Osteocyte (in vitro differentiated cells): ENCODE measurements around the gene ELL. TPM values are rescaled to one million over a fixed set of nuclear protein-coding genes. Genes with fewer than 3 reads are reported as not detected.
A peak's percentile ranks its signal among the peaks of the same experiment; 100 is the strongest.
"Not testable (repeated sequence)": the region's sequence is repeated elsewhere in the genome, so short reads cannot be mapped to it uniquely, and the experiment has no call there.

Source experiments
- DNase-seq: peaks from one replicate; pipeline ENCODE4 v3.0.0; 2021; ENCODE audit warnings: mixed read lengths; ENCODE audit not compliant: unreplicated experiment; ENCODE audit errors: extremely low spot score
- H3K27ac Mint-ChIP-seq: one replicate; pipeline ENCODE4 v1.8.0; 2021; ENCODE audit warnings: mild to moderate bottlenecking, mixed read lengths; ENCODE audit not compliant: unreplicated experiment
- H3K27me3 Mint-ChIP-seq: one replicate; pipeline ENCODE4 v1.8.0; 2021; ENCODE audit warnings: mixed read lengths; ENCODE audit not compliant: unreplicated experiment
- H3K36me3 Mint-ChIP-seq: one replicate; pipeline ENCODE4 v1.8.0; 2021; ENCODE audit warnings: mixed read lengths; ENCODE audit not compliant: unreplicated experiment
- H3K4me1 Mint-ChIP-seq: one replicate; pipeline ENCODE4 v1.8.0; 2021; ENCODE audit warnings: mixed read lengths; ENCODE audit not compliant: unreplicated experiment
- H3K4me3 Mint-ChIP-seq: one replicate; pipeline ENCODE4 v1.8.0; 2021; ENCODE audit warnings: mild to moderate bottlenecking, moderate library complexity, mixed read lengths; ENCODE audit not compliant: unreplicated experiment
- H3K9me3 Mint-ChIP-seq: one replicate; pipeline ENCODE4 v1.8.0; 2021; ENCODE audit warnings: mixed read lengths; ENCODE audit not compliant: unreplicated experiment
- CTCF ChIP-seq: fragments of 200-600 bp; sonication (generic); IDR thresholded peaks from 2 replicates; pipeline ENCODE4 v1.5.0; 2021; ENCODE audit warnings: antibody characterized with exemption, mild to moderate bottlenecking, moderate library complexity
- total RNA-seq: library from RNA; stranded (reverse); gene quantifications from 2 replicates; pipeline ENCODE4 v1.2.1, GENCODE V29; 2021

The ELL gene
- total RNA-seq, 1 donor from 2014 or later = 17.6 TPM

GRCh38 chr19:18531485-18531884, 9.6 kb upstream of the ELL start:
- Mint-ChIP-seq H3K27ac (no peak overlapping the region), H3K4me1 (peaks cover 7% of the 10 kb centered on the region), H3K4me3 (no peak overlapping the region), H3K9me3 (no peaks in the 10 kb centered on the region), H3K36me3 (peaks cover 14% of the 10 kb centered on the region), H3K27me3 (no peaks in the 10 kb centered on the region)
- DNase-seq = no peak
- TF ChIP-seq CTCF = no peak

- Mint-ChIP-seq H3K27ac (no peak overlapping the region), H3K9me3 (no peaks in the 10 kb centered on the region), H3K4me1 (peaks cover 7% of the 10 kb centered on the region), H3K27me3 (no peaks in the 10 kb centered on the region), H3K36me3 (peaks cover 8% of the 10 kb centered on the region), H3K4me3 (no peak overlapping the region)
- no peak for TF ChIP-seq CTCF
- no peak for DNase-seq
Measured at GRCh38 chr19:18529782-18530181, 7.9 kb upstream of the ELL start.

DNA sequence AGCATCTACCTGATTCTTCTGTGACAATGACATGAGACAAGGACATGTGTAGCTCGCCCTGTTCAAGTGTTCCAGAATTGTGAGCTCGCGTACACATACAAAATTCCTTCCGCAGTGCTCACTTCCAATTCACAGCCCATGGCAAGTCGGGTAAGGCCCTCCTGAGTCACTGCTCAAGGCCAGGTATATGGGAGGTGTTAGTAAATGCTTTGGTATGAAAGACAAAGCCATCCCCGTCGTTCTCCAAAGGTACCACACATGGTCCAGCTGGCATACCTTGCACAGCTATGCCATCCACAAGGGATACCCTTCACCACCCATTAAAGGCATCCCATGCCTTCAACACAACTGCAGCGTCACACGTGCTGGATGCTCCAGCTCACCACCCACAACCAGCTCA, 4.4 kb upstream of the ELL start:
- Mint-ChIP-seq H3K4me3 (no peak overlapping the region), H3K27ac (no peak overlapping the region), H3K36me3 (no peaks in the 10 kb centered on the region), H3K27me3 (no peaks in the 10 kb centered on the region), H3K9me3 (no peaks in the 10 kb centered on the region), H3K4me1 (peaks cover 11% of the 10 kb centered on the region)
- TF ChIP-seq CTCF = no peak
- DNase-seq = no peak

GRCh38 chr19:18523841-18524240, 2.0 kb upstream of the ELL start:
- Mint-ChIP-seq H3K27me3 (no peaks in the 10 kb centered on the region), H3K9me3 (no peaks in the 10 kb centered on the region), H3K27ac (no peak overlapping the region), H3K4me3 (no peak overlapping the region), H3K36me3 (no peaks in the 10 kb centered on the region), H3K4me1 (peaks cover 18% of the 10 kb centered on the region)
- no peak for TF ChIP-seq CTCF
- DNase-seq = no peak

GRCh38 chr19:18522862-18523440, 1.1 kb upstream of the ELL start:
- H3K36me3 Mint-ChIP-seq, H3K27me3 Mint-ChIP-seq, H3K9me3 Mint-ChIP-seq, DNase-seq: not testable (repeated sequence)
- Mint-ChIP-seq H3K4me1 (peaks cover 18% of the 10 kb centered on the region), H3K27ac (peak overlapping the region; percentile 99), H3K4me3 (peak overlapping the region; percentile 94)
